ENCODE data around the gene ATP5F1D. TPM values are rescaled to one million over a fixed set of nuclear protein-coding genes. Genes with fewer than 3 reads are reported as not detected.
A peak's percentile ranks its signal among the peaks of the same experiment; 100 is the strongest.

Gene ATP5F1D
- total and polyA plus RNA-seq, 2 of the 8 experiments (the other 6 are each of a cell fraction or from before 2014, with no cell fraction given) = 174 to 249 TPM

DNA sequence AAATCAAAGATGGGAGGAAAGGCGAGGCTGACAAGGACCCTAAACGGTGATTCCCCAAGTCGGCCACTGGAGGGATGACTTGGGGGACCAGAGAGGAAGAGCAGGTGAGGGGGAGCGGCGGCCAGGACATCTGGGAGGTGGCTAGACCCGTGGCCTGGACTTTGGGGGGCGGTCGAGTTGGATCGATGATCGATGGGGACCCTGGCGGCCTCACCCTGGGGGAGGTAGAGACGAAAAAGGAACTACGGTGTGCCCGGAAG, 19.9 kb downstream of the ATP5F1D start:
- Histone ChIP-seq H3K9ac (replicated peaks in 1 of 4; ENCODE audit: extremely low read depth in 1 of 4, low read depth in 3 of 4, low read length in 3 of 4) (peak overlapping the region in 3 of 4 experiments; percentile 31 to 65 (median 59); a peak in 5 of 7 replicates), H3K18ac (ENCODE audit: extremely low read depth, low read length) (no peak overlapping the region), H3K27ac (ENCODE audit: low read depth, low read length) (peak overlapping the region; percentile 33; the same call in 1 of the 2 replicates), H2AK5ac (ENCODE audit: low read depth, low read length) (no peak overlapping the region), H4K5ac (ENCODE audit: insufficient read length, low read depth, low read length) (peak overlapping the region; percentile 68), H3K36me3 (ENCODE audit: control insufficient read depth in 2 of 4, insufficient read depth in 4 of 4, low read length in 3 of 4) (peaks cover 2 to 20% (median 5%) of the 10 kb centered on the region in 4 experiments), H3K79me1 (ENCODE audit: low read depth, low read length) (no peaks in the 10 kb centered on the region), H3K79me2 (ENCODE audit: control insufficient read depth in 1 of 2, insufficient read depth in 2 of 2, low read length in 2 of 2) (peaks cover 0 to 2% of the 10 kb centered on the region in 2 experiments; a peak in 1 of 4 replicates), H2BK15ac (ENCODE audit: low read length) (peak overlapping the region; percentile 99; the same call in 1 of the 2 replicates), H4K91ac (replicated peaks; ENCODE audit: insufficient read length, low read length) (peak overlapping the region; percentile 88), H3K9me3 (ENCODE audit: insufficient read depth in 2 of 2, low read depth in 1 of 2, low read length in 1 of 2) (no peaks in the 10 kb centered on the region), H2BK20ac (ENCODE audit: low read length) (no peak overlapping the region), H4K8ac (ENCODE audit: extremely low read depth, insufficient read depth, low read length) (peak overlapping the region; percentile 45; the same call in 1 of the 2 replicates), H4K20me1 (replicated peaks in 1 of 2; ENCODE audit: control insufficient read depth in 1 of 2, insufficient read depth in 2 of 2, low read length in 2 of 2) (peaks cover 4 to 13% of the 10 kb centered on the region in 2 experiments), H3K4me1 (replicated peaks in 1 of 4; ENCODE audit: control insufficient read depth in 3 of 4, insufficient read depth in 4 of 4, low read length in 3 of 4) (peaks cover 0 to 58% (median 39%) of the 10 kb centered on the region in 4 experiments; a peak in 6 of 7 replicates), H3K56ac (replicated peaks; ENCODE audit: insufficient read length, low read depth, low read length) (no peak overlapping the region), H3K4ac (replicated peaks; ENCODE audit: insufficient read length, low read depth, low read length) (no peak overlapping the region), H2BK5ac (ENCODE audit: low read depth, low read length) (peak overlapping the region; percentile 88; the same call in 1 of the 2 replicates), H3K23me2 (ENCODE audit: low read depth, low read length) (peaks cover 27% of the 10 kb centered on the region; the same call in 1 of the 2 replicates), H3K4me3 (ENCODE audit: extremely low read depth in 1 of 4, insufficient read depth in 2 of 4, low read depth in 3 of 4, low read length in 4 of 4) (peak overlapping the region; percentile 52 to 77 (median 64)), H3K14ac (ENCODE audit: insufficient read length) (no peak overlapping the region), H3K27me3 (replicated peaks in 1 of 4; ENCODE audit: control insufficient read depth in 3 of 4, extremely low read depth in 1 of 4, insufficient read depth in 3 of 4, low read length in 3 of 4) (no peaks in the 10 kb centered on the region; a peak in 1 of 7 replicates), H2AFZ (ENCODE audit: low read length) (no peak overlapping the region), H3K4me2 (ENCODE audit: insufficient read depth in 1 of 2, low read depth in 2 of 2, low read length in 2 of 2) (peak overlapping the region; percentile 83 to 94), H3K23ac (ENCODE audit: insufficient read length) (no peak overlapping the region), H2BK12ac (ENCODE audit: low read depth, low read length) (peak overlapping the region; percentile 96; the same call in 1 of the 2 replicates), H2BK120ac (replicated peaks; ENCODE audit: low read depth, low read length) (no peak overlapping the region)
- TF ChIP-seq RAD21 (IDR thresholded peaks at IDR 0.05 in 1 of 2, conservative IDR thresholded peaks at IDR 0.05 in 1 of 2; ENCODE audit: low read depth in 2 of 2, low read length in 2 of 2) = peak in 1 of 2 experiments; percentile 25; a peak in 1 of 4 replicates
- peak in 1 of 2 experiments; percentile 25; a peak in 1 of 4 replicates for TF ChIP-seq SIN3A (conservative IDR thresholded peaks at IDR 0.05 in 1 of 2, IDR thresholded peaks at IDR 0.05 in 1 of 2; ENCODE audit: low read depth in 1 of 2, low read length in 2 of 2)
- peak; percentile 26 to 63 (median 38); a peak in 3 of 4 replicates for TF ChIP-seq CTCF (IDR thresholded peaks at IDR 0.05; ENCODE audit: control extremely low read depth in 1 of 3, insufficient read depth in 1 of 3, low read depth in 1 of 3, low read length in 3 of 3)
- no peak for TF ChIP-seq ZNF274 (IDR thresholded peaks at IDR 0.05; ENCODE audit: borderline replicate concordance, extremely low read depth, low read length)
- TF ChIP-seq HDAC6 (IDR thresholded peaks at IDR 0.05; ENCODE audit: low read depth, low read length) = no peak
- 9% methylated on average over 14 of the region's 14 CpGs; no CpG with 5 or more reads in 1 of the 2 experiments for whole genome bisulfite sequencing, 2 experiments (ENCODE audit: extremely low coverage in 1 of 2, insufficient coverage in 1 of 2, insufficient read length in 1 of 2, insufficient replicate concordance in 2 of 2, low coverage in 1 of 2, low lambda C conversion rate in 2 of 2, missing lambda C conversion rate in 1 of 2)
- no peak for FAIRE-seq
- POLR2A ChIA-PET (ENCODE audit: partially characterized antibody) = interaction anchor here (1.0 to 19.4 kb wide), 7 partner anchors 3 to 234 kb away, joined by 3 to 456 read pairs (median 331); partner anchors contain the start of genes ATP5F1D, CBARP, CIRBP and FAM174C
- CTCF ChIA-PET (ENCODE audit: partially characterized antibody) = interaction anchor here (1.0 to 15.9 kb wide), 7 partner anchors 9 to 222 kb away, joined by 3 to 212 read pairs (median 3); partner anchors contain the start of gene ATP5F1D
- DNase-seq (ENCODE audit: low read depth in 1 of 2, low spot score in 2 of 2) = no peak

Data from H1 (cell line).